ENCODE measurements around the gene RWDD1.

Gene RWDD1

GRCh38 chr6:116570856-116571682 is at the start of gene RWDD1:
Gene RWDD1 (plus strand): TSS chr6:116571504. CDS start chr6:116571583, 79 bp downstream.
- peak; percentile 90 to 97 for DNase-seq (ENCODE audit: low read depth in 2 of 2, low spot score in 1 of 2)

- DNase-seq (ENCODE audit: low read depth in 2 of 2, low spot score in 1 of 2) = no peak
Measured at GRCh38 chr6:116522896-116523295, 48.4 kb upstream of the RWDD1 start.

DNA sequence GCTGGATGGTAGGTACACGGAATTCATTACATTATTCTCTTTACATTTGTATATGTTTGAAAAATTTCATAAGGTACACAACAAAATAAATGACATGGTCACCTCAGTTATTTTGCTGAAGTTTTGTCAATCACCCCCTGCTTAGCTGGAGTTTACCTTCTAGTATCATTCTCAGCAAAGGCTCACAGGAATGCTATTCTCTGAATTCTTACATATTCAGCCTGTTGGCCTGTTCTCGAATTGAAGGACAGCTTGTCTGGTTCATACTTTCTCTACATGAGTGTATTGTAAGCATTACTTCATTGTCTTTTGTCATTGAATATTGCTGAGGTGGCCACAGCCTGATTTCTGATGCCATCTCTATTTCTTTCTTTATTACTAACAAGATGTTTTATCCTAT is 47.1 kb upstream of the RWDD1 start:
- DNase-seq (ENCODE audit: low read depth in 2 of 2, low spot score in 1 of 2) = no peak

DNA sequence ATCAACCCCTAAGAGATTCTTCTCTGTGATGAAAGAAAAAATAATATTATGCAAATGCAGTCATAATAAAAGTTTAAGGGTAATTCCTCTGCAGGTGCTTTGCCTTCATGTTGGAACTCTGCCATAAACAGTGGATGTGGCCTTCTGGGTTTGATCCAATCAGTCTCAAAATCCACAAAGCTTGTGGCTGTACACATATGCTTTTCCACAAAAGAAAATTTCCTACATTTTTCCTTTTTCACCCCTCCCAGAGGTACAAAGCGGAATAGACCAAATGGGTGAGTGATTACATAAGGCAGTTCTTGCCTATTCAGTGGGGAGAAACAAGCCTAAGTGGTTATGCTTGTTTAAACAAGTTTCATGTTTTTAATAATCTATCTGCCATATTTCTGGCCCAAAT is 43.2 kb upstream of the RWDD1 start:
- no peak for DNase-seq (ENCODE audit: low read depth in 2 of 2, low spot score in 1 of 2)

- no peak for DNase-seq (ENCODE audit: low read depth in 2 of 2, low spot score in 1 of 2)
Measured at GRCh38 chr6:116528780-116529179, 42.5 kb upstream of the RWDD1 start.

GRCh38 chr6:116529466-116530290 is 41.6 kb upstream of the RWDD1 start:
- no peak for DNase-seq (ENCODE audit: low read depth in 2 of 2, low spot score in 1 of 2)

DNA sequence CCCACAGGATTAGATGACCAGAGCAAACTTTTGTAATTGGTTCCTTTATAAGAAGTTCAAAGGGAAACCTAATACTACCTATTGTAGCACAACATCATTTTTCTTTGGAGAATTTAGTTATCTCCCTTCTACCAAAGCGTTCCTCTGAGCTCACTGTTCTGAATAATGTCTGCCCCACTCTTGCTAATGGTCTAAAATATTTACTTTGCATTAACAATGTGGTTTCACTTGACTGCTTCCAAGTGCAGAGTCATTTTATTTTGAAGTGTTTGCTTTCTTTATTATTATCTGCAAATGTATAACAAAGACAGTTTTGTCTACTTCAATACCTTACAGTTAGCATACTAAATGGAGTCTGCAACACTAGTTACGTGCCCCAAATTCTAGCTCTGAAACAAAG is 40.9 kb upstream of the RWDD1 start:
- no peak for DNase-seq (ENCODE audit: low read depth in 2 of 2, low spot score in 1 of 2)

- peak; percentile 3 to 23 for DNase-seq (ENCODE audit: low read depth in 2 of 2, low spot score in 1 of 2)
Measured at GRCh38 chr6:116531675-116532570, 39.4 kb upstream of the RWDD1 start.

GRCh38 chr6:116533233-116533957 is 37.9 kb upstream of the RWDD1 start:
- no peak for DNase-seq (ENCODE audit: low read depth in 2 of 2, low spot score in 1 of 2)

GRCh38 chr6:116535109-116535508 is 36.2 kb upstream of the RWDD1 start:
- no peak for DNase-seq (ENCODE audit: low read depth in 2 of 2, low spot score in 1 of 2)

- DNase-seq (ENCODE audit: low read depth in 2 of 2, low spot score in 1 of 2) = no peak
Measured at GRCh38 chr6:116536216-116536621, 35.1 kb upstream of the RWDD1 start.

GRCh38 chr6:116542426-116542825 is 28.9 kb upstream of the RWDD1 start:
- DNase-seq (ENCODE audit: low read depth in 2 of 2, low spot score in 1 of 2) = no peak

DNA sequence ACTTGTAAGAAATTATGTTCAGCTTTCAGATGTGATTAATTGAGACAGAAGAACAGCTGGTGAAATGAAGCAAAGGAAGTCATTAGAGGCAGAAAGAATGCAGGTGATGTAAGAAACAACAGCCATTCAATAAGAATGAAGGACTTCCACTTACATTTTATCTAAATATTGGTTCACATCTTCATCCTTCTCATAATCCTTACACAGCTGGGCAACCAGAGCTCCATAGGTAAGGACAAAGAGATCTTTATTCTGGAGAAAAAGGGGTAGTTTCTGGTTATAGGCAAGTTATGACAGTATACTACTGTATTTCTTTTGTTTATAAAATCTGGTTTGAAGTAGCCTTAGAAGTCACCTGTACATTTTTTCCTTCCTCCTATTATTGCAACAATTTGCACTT is 28.2 kb upstream of the RWDD1 start:
- no peak for DNase-seq (ENCODE audit: low read depth in 2 of 2, low spot score in 1 of 2)

DNA sequence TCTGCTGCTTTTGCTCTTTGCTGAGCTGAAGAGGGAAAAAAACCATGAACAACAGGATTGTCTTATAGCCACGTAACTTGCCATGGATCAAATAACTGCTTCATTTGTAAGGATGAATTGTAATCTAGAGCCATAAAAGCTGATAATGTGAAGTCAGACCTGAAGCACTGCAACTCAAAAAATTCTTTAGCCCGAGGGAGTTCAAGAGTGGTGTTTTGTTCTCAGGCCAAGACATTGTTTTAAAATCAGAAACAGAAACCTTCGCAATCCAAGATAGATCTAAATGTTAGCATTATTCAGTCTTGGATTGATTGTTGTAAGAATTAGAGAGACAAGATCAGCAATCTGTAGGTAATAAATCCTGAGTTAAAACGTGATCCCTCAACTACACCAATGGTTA is 25.7 kb upstream of the RWDD1 start, which contains the start of gene TRAPPC3L:
Gene TRAPPC3L, minus strand, starts transcription at position 34 of the 400 bp plus-strand sequence. CDS start 170 bp downstream, outside the sequence.
- DNase-seq (ENCODE audit: low read depth in 2 of 2, low spot score in 1 of 2) = no peak

DNA sequence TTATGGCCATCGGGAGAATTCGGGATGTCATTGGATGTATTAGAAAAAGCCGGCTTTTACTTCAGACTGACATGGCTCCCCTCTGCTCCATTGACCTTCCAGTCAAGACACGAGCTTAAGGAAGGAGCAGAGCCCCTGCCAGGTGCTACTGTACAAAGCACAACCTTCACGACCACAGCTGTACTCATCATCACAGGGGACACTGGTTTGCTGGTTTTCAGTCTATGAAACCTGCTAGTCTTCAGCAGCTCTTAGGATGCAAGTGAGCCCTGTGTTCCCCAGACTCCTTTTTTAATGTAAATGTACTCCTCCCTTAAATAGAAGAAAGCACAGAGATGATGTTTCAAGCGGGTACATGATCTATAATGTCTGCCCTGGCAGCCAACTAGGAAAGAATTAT is 23.9 kb upstream of the RWDD1 start:
- no peak for DNase-seq (ENCODE audit: low read depth in 2 of 2, low spot score in 1 of 2)

DNA sequence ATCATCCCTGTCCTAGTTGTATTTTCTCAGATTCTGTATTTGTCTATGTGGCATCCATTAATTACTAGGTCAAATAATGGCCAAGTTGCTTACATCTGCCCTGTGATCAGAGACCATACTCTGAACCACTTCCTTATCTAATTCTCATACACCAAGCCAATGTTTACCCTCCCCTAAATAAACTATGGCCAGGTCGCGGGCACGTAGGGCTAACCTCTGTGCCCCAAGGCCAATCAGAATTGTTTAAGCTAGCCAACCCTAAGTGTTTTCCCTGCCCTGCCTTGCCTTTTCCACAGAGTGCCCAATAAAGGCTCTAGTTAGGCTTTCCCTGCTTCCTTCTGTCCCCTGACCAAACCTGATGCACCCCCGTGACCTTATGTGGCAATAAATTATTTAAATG is 20.5 kb upstream of the RWDD1 start:
- no peak for DNase-seq (ENCODE audit: low read depth in 2 of 2, low spot score in 1 of 2)

DNA sequence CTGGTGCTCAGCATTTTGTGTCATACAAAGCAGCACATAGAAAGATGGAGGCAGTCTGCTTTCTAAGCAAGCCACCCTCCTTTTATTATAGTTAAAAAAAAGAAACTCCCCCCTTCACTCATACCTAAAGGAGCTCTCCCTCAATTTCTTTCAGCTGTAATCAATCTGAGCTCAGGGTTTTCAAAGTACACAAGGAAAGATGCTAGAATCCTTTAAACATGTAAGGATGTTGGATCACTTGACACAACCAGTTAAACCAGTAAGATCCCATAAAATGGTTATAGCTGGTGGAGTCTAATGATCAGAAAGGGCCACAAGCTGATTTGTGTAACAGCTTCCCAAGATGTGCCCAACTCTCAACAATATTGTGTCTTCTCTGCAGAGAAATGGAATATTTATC is 17.9 kb upstream of the RWDD1 start, which contains the start of gene CALHM4:
Gene CALHM4, plus strand, starts transcription at position 301 of the 400 bp plus-strand sequence. Its CDS starts 43 bp downstream, at position 344.
- DNase-seq (ENCODE audit: low read depth in 2 of 2, low spot score in 1 of 2) = no peak

- DNase-seq (ENCODE audit: low read depth in 2 of 2, low spot score in 1 of 2) = no peak
Measured at GRCh38 chr6:116556065-116556464, 15.2 kb upstream of the RWDD1 start.

DNA sequence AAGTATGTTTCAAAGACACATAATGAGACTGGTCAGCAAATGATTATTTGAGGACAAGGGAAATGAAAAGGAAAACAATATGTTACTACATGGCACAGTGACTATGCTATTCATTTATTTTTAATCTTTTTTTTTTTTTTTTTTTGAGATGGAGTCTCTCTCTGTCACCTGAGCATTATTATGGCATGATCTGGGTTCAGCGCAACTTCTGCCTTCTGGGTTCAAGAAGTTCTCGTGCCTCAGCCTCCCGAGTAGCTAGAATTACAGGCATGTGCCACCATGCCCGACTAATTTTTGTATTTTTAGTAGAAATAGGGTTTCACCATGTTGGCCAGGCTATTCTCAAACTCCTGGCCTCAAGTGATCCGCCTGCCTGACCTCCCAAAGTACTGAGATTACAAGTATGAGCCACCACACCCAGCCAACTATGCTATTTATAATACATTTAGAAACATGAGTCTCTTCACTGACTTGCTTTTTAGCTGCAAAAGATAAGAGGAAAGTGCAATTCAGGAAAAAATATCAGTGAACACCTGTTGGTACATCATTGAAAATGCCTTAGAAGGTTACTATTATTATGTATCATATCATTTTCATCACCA is 14.4 kb upstream of the RWDD1 start:
- no peak for DNase-seq (ENCODE audit: low read depth in 2 of 2, low spot score in 1 of 2)

DNA sequence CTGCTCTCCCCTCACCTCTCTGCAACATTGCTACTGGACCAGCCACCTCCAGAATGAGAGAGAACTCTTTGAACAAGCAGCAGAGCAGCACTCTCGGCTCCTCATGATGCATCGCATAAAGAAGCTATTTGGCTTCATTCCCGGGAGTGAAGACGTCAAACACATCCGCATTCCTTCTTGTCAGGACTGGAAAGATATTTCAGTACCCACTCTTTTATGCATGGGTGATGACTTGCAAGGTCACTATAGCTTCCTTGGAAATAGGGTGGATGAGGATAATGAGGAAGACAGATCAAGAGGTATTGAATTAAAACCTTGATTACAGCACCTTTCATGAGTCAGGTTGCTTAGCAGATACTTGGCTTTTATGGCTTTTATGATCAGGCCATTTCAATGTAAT is 13.4 kb upstream of the RWDD1 start:
- DNase-seq (ENCODE audit: low read depth in 2 of 2, low spot score in 1 of 2) = no peak
